ENCODE results near the gene EPS15.

The EPS15 gene

DNA sequence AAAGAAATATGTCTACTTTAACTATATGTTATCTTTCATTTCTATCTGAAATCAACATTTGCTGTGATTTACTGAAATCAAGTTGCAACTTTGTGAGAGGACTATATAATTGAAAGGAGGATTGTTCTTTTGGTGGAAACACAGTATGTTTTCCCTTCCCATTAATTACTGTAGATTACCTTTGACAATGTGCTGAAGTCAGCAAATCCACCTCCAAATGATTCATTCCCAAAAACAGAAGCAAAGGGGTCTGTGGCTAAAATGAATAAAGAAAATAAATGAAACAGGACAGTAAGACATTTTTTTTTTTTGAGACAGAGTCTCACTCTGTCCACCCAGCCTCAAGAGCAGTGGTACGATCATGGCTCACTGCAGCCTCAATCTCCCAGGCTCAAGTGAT is 153.3 kb downstream of the EPS15 start:
- DNase-seq (ENCODE audit: low spot score), result no peak
- H3K4me1 Mint-ChIP-seq (ENCODE audit: low read depth), result no peaks in the 10 kb centered on the region
- no peaks in the 10 kb centered on the region for H3K27me3 Mint-ChIP-seq (ENCODE audit: low read depth)
- H3K27ac Mint-ChIP-seq, result no peak overlapping the region
- peaks cover 25% of the 10 kb centered on the region for H3K36me3 Mint-ChIP-seq (ENCODE audit: low read depth)
- H3K4me3 Mint-ChIP-seq, result no peak overlapping the region
- H3K9me3 Mint-ChIP-seq, result no peaks in the 10 kb centered on the region

DNA sequence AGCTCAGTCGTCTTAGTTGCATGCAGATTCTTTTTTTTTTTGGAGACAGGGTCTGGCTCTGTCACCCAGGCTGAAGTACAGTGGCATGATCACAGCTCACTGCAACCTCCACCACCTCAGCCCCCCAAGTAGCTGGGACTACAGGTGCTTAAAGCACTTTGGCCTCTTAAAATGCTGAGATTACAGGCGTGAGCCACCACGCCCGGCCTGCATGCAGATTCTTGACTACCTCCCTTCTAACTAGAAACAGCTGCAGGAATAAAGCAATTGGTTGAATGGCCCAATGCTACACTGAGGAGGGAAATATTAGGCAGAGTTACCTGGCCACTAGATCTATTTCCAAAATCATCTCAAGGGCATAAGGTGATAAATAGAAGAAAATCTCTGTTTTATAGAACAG is 159.2 kb downstream of the EPS15 start:
- no peak for DNase-seq (ENCODE audit: low spot score)

DNA sequence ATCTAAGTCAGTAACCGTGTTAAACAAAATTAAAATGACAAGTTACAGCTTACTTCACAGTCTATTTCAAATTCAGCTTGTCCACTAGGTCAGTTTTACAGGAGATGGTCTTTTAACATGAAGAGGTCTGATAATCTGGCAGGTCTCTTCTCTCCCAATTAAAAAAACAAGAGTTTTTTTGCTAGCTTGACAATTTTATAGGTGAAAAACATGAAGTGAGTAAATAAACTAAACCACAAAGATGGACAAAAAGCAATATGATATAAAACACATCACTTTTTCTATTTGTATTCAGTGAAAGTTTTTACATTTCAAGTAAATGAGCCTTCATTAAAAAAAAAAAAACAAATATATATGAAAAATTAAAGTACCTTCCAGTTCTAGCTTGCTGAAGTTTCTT is 163.7 kb downstream of the EPS15 start:
- Mint-ChIP-seq H3K4me1 (ENCODE audit: low read depth) (no peaks in the 10 kb centered on the region), H3K9me3 (no peaks in the 10 kb centered on the region), H3K27me3 (ENCODE audit: low read depth) (no peaks in the 10 kb centered on the region), H3K27ac (no peak overlapping the region), H3K4me3 (no peak overlapping the region), H3K36me3 (ENCODE audit: low read depth) (peaks cover 18% of the 10 kb centered on the region)
- no peak for DNase-seq (ENCODE audit: low spot score)

More for the DNA sequence above, 159.2 kb downstream of the EPS15 start:
- no peaks in the 10 kb centered on the region for H3K27me3 Mint-ChIP-seq (ENCODE audit: low read depth)
- no peak overlapping the region for H3K4me3 Mint-ChIP-seq
- no peak overlapping the region for H3K27ac Mint-ChIP-seq
- H3K36me3 Mint-ChIP-seq (ENCODE audit: low read depth), result peaks cover 30% of the 10 kb centered on the region
- no peaks in the 10 kb centered on the region for H3K4me1 Mint-ChIP-seq (ENCODE audit: low read depth)
- no peaks in the 10 kb centered on the region for H3K9me3 Mint-ChIP-seq

DNA sequence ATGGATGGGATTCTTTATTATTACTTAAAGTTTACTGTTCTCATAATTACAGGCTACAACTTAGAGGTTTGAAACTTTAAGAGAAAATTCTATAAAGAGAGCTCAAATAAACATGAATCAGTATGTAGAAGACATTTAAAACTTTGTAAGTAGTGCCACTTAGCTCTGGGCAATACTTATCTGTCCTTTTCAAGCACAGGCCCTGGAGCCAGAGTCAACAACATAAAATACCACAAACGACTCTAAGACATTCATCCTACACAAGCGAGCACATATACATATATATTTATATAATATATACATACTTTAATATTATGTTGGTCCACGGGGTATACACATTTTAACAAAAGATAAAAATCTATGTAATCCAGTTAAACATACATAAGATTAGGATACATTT is 164.7 kb downstream of the EPS15 start:
- Mint-ChIP-seq H3K4me3 (no peak overlapping the region), H3K36me3 (ENCODE audit: low read depth) (peaks cover 16% of the 10 kb centered on the region), H3K27ac (no peak overlapping the region), H3K4me1 (ENCODE audit: low read depth) (no peaks in the 10 kb centered on the region), H3K27me3 (ENCODE audit: low read depth) (no peaks in the 10 kb centered on the region), H3K9me3 (no peaks in the 10 kb centered on the region)
- no peak for DNase-seq (ENCODE audit: low spot score)

DNA sequence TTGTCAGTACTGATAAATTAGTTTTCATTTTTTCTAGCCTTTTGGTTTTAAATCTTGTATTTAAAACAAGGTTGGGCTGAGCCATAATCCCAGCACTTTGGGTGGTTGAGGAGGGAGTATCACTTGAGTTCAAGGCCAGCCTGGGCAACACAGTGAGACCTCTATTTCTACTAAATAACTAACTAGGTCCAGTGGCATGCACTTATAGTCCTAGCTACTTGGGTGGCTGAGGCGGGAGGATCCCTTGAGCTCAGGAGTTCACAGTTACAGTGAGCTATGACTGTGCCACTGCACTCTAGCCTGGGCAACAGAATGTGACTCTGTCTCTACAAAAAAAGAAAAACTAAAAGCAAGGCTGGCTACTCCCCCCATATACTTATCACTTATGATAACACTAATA is 167.2 kb downstream of the EPS15 start:
- Mint-ChIP-seq H3K27ac (no peak overlapping the region), H3K4me1 (ENCODE audit: low read depth) (no peaks in the 10 kb centered on the region), H3K9me3 (no peaks in the 10 kb centered on the region), H3K27me3 (ENCODE audit: low read depth) (peaks cover 2% of the 10 kb centered on the region), H3K4me3 (no peak overlapping the region), H3K36me3 (ENCODE audit: low read depth) (peaks cover 16% of the 10 kb centered on the region)
- no peak for DNase-seq (ENCODE audit: low spot score)

DNA sequence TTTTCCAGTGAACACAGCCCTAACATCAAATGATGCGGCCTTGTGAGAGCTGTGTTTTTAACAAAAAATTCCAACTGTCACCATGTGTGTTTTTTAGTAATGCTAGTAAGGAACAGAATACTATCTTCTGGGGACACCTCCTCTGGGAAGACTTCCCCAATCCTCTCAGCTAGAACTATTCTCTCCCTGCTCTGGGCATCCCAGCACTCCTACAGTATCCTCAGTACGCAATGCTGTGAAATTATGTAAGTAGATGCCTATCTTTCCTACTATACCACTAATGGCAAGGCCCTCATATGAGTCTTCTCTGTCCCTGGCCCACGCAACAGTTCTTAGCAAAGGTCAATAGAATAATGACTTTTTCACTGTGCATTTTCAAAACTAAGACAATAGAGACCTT is 169.2 kb downstream of the EPS15 start:
- Mint-ChIP-seq H3K27me3 (ENCODE audit: low read depth) (peaks cover 17% of the 10 kb centered on the region), H3K27ac (no peak overlapping the region), H3K36me3 (ENCODE audit: low read depth) (peaks cover 2% of the 10 kb centered on the region), H3K4me1 (ENCODE audit: low read depth) (no peaks in the 10 kb centered on the region), H3K9me3 (no peaks in the 10 kb centered on the region), H3K4me3 (no peak overlapping the region)
- no peak for DNase-seq (ENCODE audit: low spot score)

DNA sequence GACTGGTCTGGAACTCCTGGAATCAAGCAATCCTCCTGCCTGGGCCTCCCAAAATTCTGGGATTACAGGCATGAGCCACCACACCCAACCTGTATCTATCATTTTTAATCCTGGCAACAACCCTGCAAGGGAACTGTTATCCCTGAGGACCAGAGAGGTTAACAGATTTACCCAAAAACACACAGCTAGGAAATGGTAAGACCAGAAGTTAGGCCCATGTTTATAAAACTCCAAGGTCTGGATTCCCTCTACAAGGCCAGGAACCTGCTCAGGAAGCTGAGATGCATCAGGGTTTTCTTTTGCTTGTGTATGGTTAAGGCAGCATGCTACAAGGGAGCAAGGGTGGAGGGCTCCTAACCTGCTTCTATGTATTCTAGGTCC is 170.9 kb downstream of the EPS15 start:
- H3K9me3 Mint-ChIP-seq, result no peaks in the 10 kb centered on the region
- no peaks in the 10 kb centered on the region for H3K4me1 Mint-ChIP-seq (ENCODE audit: low read depth)
- no peak overlapping the region for H3K4me3 Mint-ChIP-seq
- peaks cover 31% of the 10 kb centered on the region for H3K27me3 Mint-ChIP-seq (ENCODE audit: low read depth)
- no peak for DNase-seq (ENCODE audit: low spot score)
- H3K27ac Mint-ChIP-seq, result no peak overlapping the region
- no peaks in the 10 kb centered on the region for H3K36me3 Mint-ChIP-seq (ENCODE audit: low read depth)

DNA sequence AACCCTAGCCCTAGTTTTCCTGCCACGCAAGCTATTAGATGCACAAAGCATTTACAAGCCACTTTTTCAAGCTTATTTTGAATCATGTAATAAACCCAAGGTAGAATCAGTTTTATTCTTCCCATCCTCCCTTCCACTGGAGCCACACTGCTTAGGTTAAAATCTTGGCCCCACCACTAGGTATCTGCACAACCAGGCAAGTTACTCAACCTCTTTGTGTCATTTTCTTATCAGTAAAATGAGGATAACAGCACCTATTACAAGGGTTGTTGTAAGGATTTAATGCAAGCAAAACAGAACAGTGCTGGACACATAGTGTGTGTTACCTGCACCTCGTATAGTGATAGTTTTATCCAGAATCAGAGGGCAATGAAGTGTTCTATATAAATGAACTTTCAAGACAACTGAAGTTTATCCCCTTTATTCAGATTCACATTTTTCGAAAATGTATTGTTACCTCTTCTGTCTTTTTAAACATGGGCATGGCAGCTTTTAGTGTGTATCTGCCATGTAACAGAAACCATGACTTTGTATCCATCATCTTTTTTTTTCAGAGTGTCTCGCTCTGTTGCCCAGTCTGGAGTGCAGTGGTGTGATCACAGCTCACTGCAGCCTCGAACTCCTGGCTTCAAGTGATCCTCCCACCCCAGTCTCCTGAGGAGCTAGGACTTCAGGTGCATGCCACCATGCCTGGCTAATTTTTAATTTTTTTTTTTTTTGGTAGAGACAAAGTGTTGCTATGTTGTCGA is 171.5 kb downstream of the EPS15 start:
- Mint-ChIP-seq H3K4me1 (ENCODE audit: low read depth) (no peaks in the 10 kb centered on the region), H3K9me3 (no peaks in the 10 kb centered on the region), H3K36me3 (ENCODE audit: low read depth) (no peaks in the 10 kb centered on the region), H3K27ac (no peak overlapping the region), H3K4me3 (no peak overlapping the region), H3K27me3 (ENCODE audit: low read depth) (peaks cover 36% of the 10 kb centered on the region)
- no peak for DNase-seq (ENCODE audit: low spot score)

DNA sequence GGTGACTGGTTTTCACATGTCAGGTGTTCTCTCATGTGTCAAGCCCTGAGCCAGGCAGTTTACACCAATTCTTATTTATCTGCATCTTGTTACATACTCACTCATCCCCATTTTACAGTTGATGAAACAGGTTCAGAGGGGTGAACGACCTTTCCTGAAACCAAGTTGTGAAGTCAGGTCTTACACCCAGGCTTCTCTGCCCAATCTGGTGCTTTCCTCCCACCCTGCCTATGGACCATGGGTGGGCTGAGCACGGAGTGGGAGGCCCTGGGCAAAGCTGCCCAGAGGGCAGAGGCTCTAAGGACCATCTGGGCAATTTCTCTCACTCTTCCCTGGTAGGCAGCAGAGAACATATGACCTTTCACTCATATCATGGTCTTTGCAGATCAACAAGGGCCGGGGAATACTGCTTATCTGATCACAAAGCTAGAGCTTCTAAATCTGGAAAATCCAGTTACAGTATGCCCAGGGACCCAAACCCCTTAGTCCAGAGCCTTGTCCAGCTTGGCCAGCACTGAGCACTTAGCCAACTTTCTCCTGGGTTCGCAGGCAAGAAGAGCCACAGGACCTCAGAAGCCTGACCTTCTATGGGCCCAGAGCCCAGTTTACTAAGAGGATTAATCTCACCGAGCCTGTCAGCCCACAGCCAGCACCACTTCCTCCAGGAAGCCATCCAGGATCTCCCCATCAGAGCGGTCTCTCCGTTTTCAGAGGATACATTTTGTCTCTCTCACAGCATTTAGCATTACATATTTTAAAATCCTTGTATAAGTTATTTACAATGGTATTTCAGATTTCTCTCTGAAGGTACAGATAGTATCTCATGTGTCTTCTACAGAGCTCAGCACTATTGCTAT is 172.8 kb downstream of the EPS15 start:
- Mint-ChIP-seq H3K4me1 (ENCODE audit: low read depth) (no peaks in the 10 kb centered on the region), H3K27ac (no peak overlapping the region), H3K9me3 (no peaks in the 10 kb centered on the region), H3K36me3 (ENCODE audit: low read depth) (no peaks in the 10 kb centered on the region), H3K4me3 (no peak overlapping the region), H3K27me3 (ENCODE audit: low read depth) (peaks cover 36% of the 10 kb centered on the region)
- no peak for DNase-seq (ENCODE audit: low spot score)

DNA sequence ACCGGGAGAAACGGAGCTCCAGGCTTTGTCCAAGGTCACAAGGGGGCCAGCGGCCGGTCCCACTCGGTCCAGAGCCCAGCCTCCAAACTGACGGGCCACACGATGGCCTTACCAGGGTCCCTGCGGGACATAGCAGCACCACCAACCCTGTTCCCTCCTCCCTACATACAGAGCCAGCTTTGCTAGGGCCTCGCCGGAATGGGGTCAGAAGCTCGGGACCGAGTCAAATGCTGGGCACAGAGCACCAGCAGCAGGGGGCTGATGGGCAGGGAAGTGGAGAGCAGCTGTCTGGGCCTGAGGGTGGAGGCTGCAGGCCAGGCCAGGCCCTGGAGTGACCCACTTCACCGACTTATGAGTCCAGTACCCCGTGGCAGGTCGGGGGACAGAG is 173.8 kb downstream of the EPS15 start:
- Mint-ChIP-seq H3K36me3 (ENCODE audit: low read depth) (no peaks in the 10 kb centered on the region), H3K4me3 (no peak overlapping the region), H3K4me1 (ENCODE audit: low read depth) (no peaks in the 10 kb centered on the region), H3K27ac (no peak overlapping the region), H3K27me3 (ENCODE audit: low read depth) (peaks cover 36% of the 10 kb centered on the region), H3K9me3 (no peaks in the 10 kb centered on the region)
- no peak for DNase-seq (ENCODE audit: low spot score)

DNA sequence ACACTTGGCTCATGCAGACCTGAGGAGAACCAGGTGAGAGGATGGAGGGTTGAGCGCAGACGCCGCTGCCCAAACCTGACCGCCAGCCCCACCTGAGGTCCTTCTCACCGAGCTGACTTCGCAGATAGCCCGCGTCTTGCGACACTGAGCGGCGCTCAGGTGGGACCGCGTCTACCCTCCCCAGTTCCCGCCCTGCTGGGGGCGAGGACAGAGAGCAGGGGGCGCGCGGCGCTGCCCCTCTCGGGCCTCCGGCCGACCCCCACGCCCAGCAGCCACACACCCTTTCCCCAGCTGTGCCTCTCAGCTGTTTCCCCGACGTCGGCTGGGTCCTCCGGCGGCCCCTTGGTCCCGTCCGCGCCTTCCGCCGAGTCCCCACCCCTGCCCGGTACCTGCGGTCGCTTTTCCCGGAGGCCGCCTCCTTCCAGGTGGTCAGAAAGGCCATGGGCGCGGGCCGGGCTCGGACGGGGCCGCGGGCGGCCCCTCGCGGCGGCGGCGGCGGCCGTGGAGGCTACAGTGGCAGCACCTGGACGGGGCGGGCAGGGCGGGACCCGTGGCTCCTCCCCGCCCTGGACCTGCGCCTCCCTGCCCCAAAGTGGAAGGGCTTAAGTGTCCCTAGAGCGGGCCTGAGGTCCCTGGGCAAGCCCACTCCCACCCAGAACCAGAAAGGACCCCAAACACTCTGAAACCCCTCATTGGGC is 174.3 kb downstream of the EPS15 start:
- H3K27ac Mint-ChIP-seq, result no peak overlapping the region
- peaks cover 36% of the 10 kb centered on the region for H3K27me3 Mint-ChIP-seq (ENCODE audit: low read depth)

DNA sequence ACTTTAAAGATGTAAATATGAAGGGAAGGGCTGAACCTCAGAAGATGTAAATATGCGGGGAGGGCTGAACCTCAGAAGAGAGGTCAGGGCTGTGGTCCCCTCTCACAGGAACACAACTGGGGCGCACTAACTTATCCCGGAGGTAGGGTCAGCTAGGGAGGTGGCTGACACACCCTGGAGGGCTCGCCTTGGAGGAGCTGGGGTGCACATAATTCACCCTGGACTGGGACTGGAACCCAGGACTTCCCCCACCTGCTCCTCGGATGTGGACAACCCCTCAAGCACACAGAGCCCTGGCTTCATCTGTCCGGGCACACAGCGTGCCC is 174.8 kb downstream of the EPS15 start:
- no peaks in the 10 kb centered on the region for H3K9me3 Mint-ChIP-seq
- no peak overlapping the region for H3K27ac Mint-ChIP-seq
- no peaks in the 10 kb centered on the region for H3K36me3 Mint-ChIP-seq (ENCODE audit: low read depth)
- no peaks in the 10 kb centered on the region for H3K4me1 Mint-ChIP-seq (ENCODE audit: low read depth)
- no peak for DNase-seq (ENCODE audit: low spot score)
- H3K4me3 Mint-ChIP-seq, result no peak overlapping the region
- peaks cover 36% of the 10 kb centered on the region for H3K27me3 Mint-ChIP-seq (ENCODE audit: low read depth)

More for the DNA sequence above, 174.3 kb downstream of the EPS15 start:
- no peak overlapping the region for H3K4me3 Mint-ChIP-seq
- no peaks in the 10 kb centered on the region for H3K36me3 Mint-ChIP-seq (ENCODE audit: low read depth)
- H3K9me3 Mint-ChIP-seq, result no peaks in the 10 kb centered on the region
- no peaks in the 10 kb centered on the region for H3K4me1 Mint-ChIP-seq (ENCODE audit: low read depth)
- no peak for DNase-seq (ENCODE audit: low spot score)

DNA sequence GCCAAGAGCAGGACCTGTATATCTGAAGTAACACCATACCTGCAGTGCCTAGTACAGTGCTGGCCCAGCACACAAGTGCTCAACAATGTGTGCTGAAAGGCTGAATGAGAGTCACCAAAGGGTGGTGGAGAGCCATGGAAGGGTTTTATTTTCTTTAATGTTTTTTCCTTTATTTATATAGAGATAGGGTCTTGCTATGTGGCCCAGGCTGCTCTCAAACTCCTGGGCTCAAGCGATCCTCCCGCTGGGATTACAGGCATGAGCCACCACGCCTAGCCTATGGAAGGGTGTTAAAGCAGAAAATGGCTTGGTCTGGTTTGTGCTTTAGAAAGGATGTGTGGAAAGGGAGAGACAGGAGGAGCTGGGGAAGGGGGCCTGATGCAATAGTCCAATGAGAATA is 175.4 kb downstream of the EPS15 start:
- H3K9me3 Mint-ChIP-seq, result no peaks in the 10 kb centered on the region
- no peaks in the 10 kb centered on the region for H3K36me3 Mint-ChIP-seq (ENCODE audit: low read depth)
- H3K27ac Mint-ChIP-seq, result no peak overlapping the region

DNA sequence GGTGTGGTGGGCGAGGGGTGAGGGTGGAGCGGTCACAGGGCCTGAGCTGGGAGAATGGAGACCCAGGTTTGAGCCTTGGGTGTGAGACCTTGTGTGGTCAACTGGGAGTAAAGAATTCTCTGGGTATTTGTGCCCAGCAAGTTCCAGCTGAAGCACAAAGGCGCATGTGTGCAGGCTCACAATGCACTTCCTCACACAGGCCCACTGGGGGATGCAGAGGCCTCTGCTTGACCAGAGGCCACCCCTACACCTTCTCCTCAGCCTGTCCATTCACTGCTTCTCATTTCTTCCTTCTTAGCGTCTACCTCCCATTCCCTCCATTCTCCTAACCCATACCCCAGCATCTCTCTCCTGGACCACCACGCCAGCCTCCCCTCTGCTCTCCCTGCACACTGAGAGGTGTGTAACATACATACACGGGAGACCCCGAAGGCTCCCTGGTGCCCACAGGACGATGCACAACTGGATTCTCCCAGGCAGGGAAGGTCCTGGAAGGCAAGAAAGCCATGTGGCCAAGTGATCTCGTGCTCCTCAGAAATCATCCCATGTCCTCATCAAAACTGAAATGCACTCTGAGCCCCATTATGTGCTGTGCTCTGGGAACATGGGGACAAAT is 176.4 kb downstream of the EPS15 start:
- Mint-ChIP-seq H3K4me1 (ENCODE audit: low read depth) (no peaks in the 10 kb centered on the region), H3K4me3 (no peak overlapping the region), H3K36me3 (ENCODE audit: low read depth) (no peaks in the 10 kb centered on the region), H3K9me3 (no peaks in the 10 kb centered on the region), H3K27me3 (ENCODE audit: low read depth) (peaks cover 36% of the 10 kb centered on the region), H3K27ac (no peak overlapping the region)
- DNase-seq (ENCODE audit: low spot score), result no peak

More for the DNA sequence above, 175.4 kb downstream of the EPS15 start:
- DNase-seq (ENCODE audit: low spot score), result no peak
- no peak overlapping the region for H3K4me3 Mint-ChIP-seq
- H3K27me3 Mint-ChIP-seq (ENCODE audit: low read depth), result peaks cover 36% of the 10 kb centered on the region
- no peaks in the 10 kb centered on the region for H3K4me1 Mint-ChIP-seq (ENCODE audit: low read depth)

All from T-helper 2 cell treated with Interferon-gamma antibody and Interleukin-4, amounts not matched to agents 5 μg/mL and 100 μg/mL, for 36 hours (primary cell).